SU-DHL-6 (cell line): ENCODE data around the gene ERCC4.

Source experiments
- CTCF ChIP-seq: fragments of 200-600 bp; sonication (generic); IDR thresholded peaks from one replicate; pipeline ENCODE4 v1.5.1; 2017; ENCODE audit warnings: antibody characterized with exemption, mild to moderate bottlenecking, low read length, moderate library complexity; ENCODE audit not compliant: insufficient read depth, poor library complexity, severe bottlenecking
- EZH2phosphoT487 ChIP-seq: fragments of 200-600 bp; sonication (generic), shearing (Covaris generic); conservative IDR thresholded peaks from 2 replicates; pipeline ENCODE4 v1.6.1; 2018; ENCODE audit warnings: mild to moderate bottlenecking, antibody characterized with exemption, low read length, moderate library complexity, mixed read lengths

GRCh38 chr16:13940397-13940933, 20.5 kb downstream of the ERCC4 start:
- no peak for TF ChIP-seq CTCF
- TF ChIP-seq EZH2phosphoT487 = no peak
